Transverse colon (tissue), 4 donors: ENCODE measurements around the gene TBX2. TPM values are rescaled to one million over a fixed set of nuclear protein-coding genes. Genes with fewer than 3 reads are reported as not detected.

Experiments
- DNase-seq: peaks from one replicate; pipeline ENCODE4 v3.0.0-alpha.2; 2019
- H3K27ac ChIP-seq, 4 donors: fragments of 200-600 bp; sonication (generic); 2 replicates each; pipeline ENCODE4 v1.5.1; 2016 to 2018; ENCODE audit warnings: inconsistent platforms in 4 of 4
- H3K27me3 ChIP-seq: fragments of 200-600 bp; sonication (generic); 2 replicates; pipeline ENCODE4 v1.5.1; 2017; ENCODE audit warnings: inconsistent platforms
- H3K36me3 ChIP-seq, 4 donors: fragments of 200-600 bp; sonication (generic); 2 replicates each; pipeline ENCODE4 v1.5.1; 2017 to 2019; ENCODE audit warnings: inconsistent platforms in 4 of 4
- H3K4me1 ChIP-seq, 4 donors: fragments of 200-600 bp; sonication (generic); 2 replicates each; pipeline ENCODE4 v1.5.1; 2017 to 2020; ENCODE audit warnings: inconsistent platforms in 4 of 4
- H3K4me3 ChIP-seq, 4 donors: fragments of 200-600 bp; sonication (generic); 1 replicate in 1 of 4; 2 replicates in 3 of 4; pipeline versions ENCODE4 v1.5.1 to v1.6.1; 2017 to 2019; ENCODE audit warnings: inconsistent platforms in 4 of 4
- H3K9me3 ChIP-seq, 2 donors: fragments of 200-600 bp; sonication (generic); 2 replicates each; pipeline ENCODE4 v1.5.1; 2017 to 2019; ENCODE audit warnings: inconsistent platforms in 2 of 2
- CTCF ChIP-seq, 5 experiments: fragments of 200-600 bp in 3 of 5; fragments of 450-650 bp in 2 of 5; sonication (generic) in 3 of 5; IDR thresholded peaks; 1 replicate in 2 of 5; 2 replicates in 3 of 5; pipeline ENCODE4 v1.5.1; 2016 to 2017; ENCODE audit warnings: antibody characterized with exemption in 5 of 5, inconsistent platforms in 3 of 5, mild to moderate bottlenecking in 2 of 5, moderate library complexity in 1 of 5
- EP300 ChIP-seq: sonication (generic); formaldehyde crosslinking; IDR thresholded peaks from one replicate; pipeline ENCODE4 v1.6.1; 2017; ENCODE audit warnings: antibody characterized with exemption, low read depth
- POLR2A ChIP-seq: fragments of 450-650 bp; IDR thresholded peaks from one replicate; pipeline ENCODE4 v1.6.1; 2016; ENCODE audit warnings: antibody characterized with exemption, mild to moderate bottlenecking, moderate library complexity
- POLR2AphosphoS5 ChIP-seq, 3 donors: sonication (generic); formaldehyde crosslinking; IDR thresholded peaks; one replicate each; pipeline ENCODE4 v1.6.1; 2016; ENCODE audit warnings: antibody characterized with exemption in 3 of 3
- WGBS, 2 donors: methylation state at CpG; one replicate each; pipeline ENCODE4 v1.1.5; 2018; ENCODE audit warnings: low coverage in 1 of 2; 5-methylcytosine and 5-hydroxymethylcytosine counted together
- in situ Hi-C, 4 donors: fragments of 200-750 bp; cut with MboI; loops; one replicate each; pipeline versions ENCODE4 v1.15.0 to v1.15.1; 2017; ENCODE audit warnings: low sequenced_read_pairs in 3 of 4, low pct_ligation_motif_present in 1 of 4, low pct_unique_long_range_greater_than_20kb in 1 of 4
- intact Hi-C: fragments of 100-400 bp; cut with DNase I; formaldehyde crosslinking; loops from one replicate; pipeline ENCODE4 v1.15.1; 2023; ENCODE audit warnings: low total_unique reads
- total RNA-seq, 4 donors: library from RNA; depleted of rRNA; stranded (reverse); fragments of >200 nt; gene quantifications; one replicate each; pipeline ENCODE4 v1.1.0, GENCODE V29; 2016

TBX2 gene
- total RNA-seq, 4 donors from 2014 or later: 2.6 to 13.5 (median 8.7) TPM

- WGBS, 2 donors: 9% methylated on average over 22 of the region's 63 CpGs; no CpG with 5 or more reads in 1 of the 2 donors
- in situ Hi-C loops: loop anchor here (25.0 kb wide), 5 partner anchors 159 to 684 kb away; no protein-coding TSS in a partner anchor
- H3K4me3 ChIP-seq: peak overlapping the region in 2 of 4 donors; percentile 20 to 54
Measured at GRCh38 chr17:61395983-61396585, 3.6 kb upstream of the TBX2 start.

DNA sequence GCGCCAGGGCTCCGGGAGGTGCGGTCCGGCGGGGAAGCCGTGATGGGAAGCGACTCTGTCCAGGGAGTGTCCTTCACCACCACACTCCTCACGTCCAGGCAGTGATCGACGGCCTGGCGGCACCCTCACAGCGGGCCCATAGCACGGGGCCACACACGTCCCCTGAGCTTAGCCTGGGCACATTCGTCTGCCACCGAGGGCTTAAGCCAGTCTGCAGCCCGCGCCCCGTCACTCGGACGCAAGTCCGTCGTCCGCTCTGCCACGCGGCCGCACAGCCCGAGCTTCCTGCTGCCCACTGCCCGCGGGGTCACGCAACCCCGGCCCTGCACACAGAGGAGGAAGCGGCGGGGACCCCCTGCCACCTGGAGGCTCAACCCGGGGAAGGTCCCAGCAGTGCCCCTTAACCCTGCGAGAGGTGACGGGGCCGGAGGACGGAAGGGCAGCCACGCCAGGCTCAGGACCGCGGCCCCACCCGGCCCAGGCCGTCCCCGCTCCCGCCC is 3.0 kb upstream of the TBX2 start:
- H3K4me3 ChIP-seq: peak overlapping the region in 2 of 4 donors; percentile 20 to 54
- H3K36me3 ChIP-seq: no peaks in the 10 kb centered on the region
- intact Hi-C loops: no loop called here
- no peak for DNase-seq
- H3K27me3 ChIP-seq: peaks cover 64% of the 10 kb centered on the region
- 12% methylated on average over 39 of the region's 46 CpGs; no CpG with 5 or more reads in 1 of the 2 donors for WGBS, 2 donors
- H3K4me1 ChIP-seq: peaks cover 11 to 43% (median 31%) of the 10 kb centered on the region in 4 donors
- no peaks in the 10 kb centered on the region for H3K9me3 ChIP-seq
- H3K27ac ChIP-seq: peak overlapping the region; percentile 53 to 78 (median 75)
- in situ Hi-C loops: loop anchor here (25.0 kb wide), 5 partner anchors 159 to 684 kb away; no protein-coding TSS in a partner anchor
- no peak for TF ChIP-seq CTCF (IDR thresholded peaks at IDR 0.05)
- no peak for TF ChIP-seq EP300
- no peak for TF ChIP-seq POLR2A
- TF ChIP-seq POLR2AphosphoS5 (IDR thresholded peaks at IDR 0.05): no peak

More at GRCh38 chr17:61395983-61396585, 3.6 kb upstream of the TBX2 start:
- no peak for DNase-seq
- TF ChIP-seq CTCF (IDR thresholded peaks at IDR 0.05) (no peak), EP300 (no peak), POLR2AphosphoS5 (IDR thresholded peaks at IDR 0.05) (no peak), POLR2A (no peak)
- H3K27me3 ChIP-seq: peaks cover 59% of the 10 kb centered on the region
- peaks cover 11 to 43% (median 31%) of the 10 kb centered on the region in 4 donors for H3K4me1 ChIP-seq
- no peaks in the 10 kb centered on the region for H3K9me3 ChIP-seq
- H3K27ac ChIP-seq: peak overlapping the region; percentile 53 to 78 (median 75)
- intact Hi-C loops: no loop called here
- H3K36me3 ChIP-seq: no peaks in the 10 kb centered on the region

DNA sequence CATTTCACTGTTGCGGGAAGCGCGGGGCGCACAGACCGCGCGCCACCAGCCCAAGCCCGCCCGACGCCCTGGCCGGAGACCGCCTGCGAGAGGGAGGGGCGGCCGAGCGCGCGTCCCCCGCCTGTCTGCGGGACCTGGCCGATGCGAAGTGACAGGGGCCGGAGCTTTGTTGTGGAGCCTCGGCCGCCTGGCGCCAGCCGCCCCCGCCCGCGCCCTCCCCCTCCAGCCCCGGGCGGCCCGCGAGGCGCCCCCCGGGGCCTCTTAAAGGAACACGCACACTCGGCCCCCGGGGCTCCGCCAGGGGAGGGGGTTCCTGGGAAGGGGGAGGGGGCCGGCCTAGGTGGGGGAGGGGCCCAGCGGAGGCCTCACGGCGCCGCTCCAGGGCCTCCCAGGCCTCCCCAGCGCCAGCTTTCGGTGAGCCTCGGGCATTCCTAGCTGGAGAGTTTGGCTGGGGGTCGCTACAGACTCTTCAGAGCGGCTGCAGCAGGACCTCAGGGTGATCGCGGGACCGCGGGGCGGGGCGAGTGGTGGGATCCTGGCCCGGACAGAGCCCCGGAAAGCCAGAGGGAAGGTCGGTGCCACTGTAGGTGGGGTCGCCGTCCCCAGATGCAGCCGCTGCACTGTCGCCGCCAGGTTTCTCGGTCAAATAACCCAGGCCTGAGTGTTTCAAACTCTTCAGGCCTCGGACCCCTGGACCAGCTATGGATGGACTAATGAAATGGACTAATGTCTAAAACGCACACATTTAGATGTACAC is 2.4 kb upstream of the TBX2 start:
- peaks cover 11 to 43% (median 31%) of the 10 kb centered on the region in 4 donors for H3K4me1 ChIP-seq
- no peaks in the 10 kb centered on the region for H3K9me3 ChIP-seq
- TF ChIP-seq POLR2AphosphoS5 (IDR thresholded peaks at IDR 0.05): no peak
- no peak for TF ChIP-seq POLR2A
- TF ChIP-seq CTCF (IDR thresholded peaks at IDR 0.05): no peak
- no peak for TF ChIP-seq EP300
- in situ Hi-C loops (loop anchor here (25.0 kb wide), 5 partner anchors 160 to 685 kb away; no protein-coding TSS in a partner anchor), intact Hi-C loops (no loop called here)
- peaks cover 71% of the 10 kb centered on the region for H3K27me3 ChIP-seq
- DNase-seq: no peak
- peak overlapping the region in 2 of 4 donors; percentile 20 to 54 for H3K4me3 ChIP-seq
- peak overlapping the region; percentile 53 to 78 (median 75) for H3K27ac ChIP-seq
- no peaks in the 10 kb centered on the region for H3K36me3 ChIP-seq
- WGBS, 2 donors: 5% methylated on average over 48 of the region's 67 CpGs; no CpG with 5 or more reads in 1 of the 2 donors

- in situ Hi-C loops (loop anchor here (25.0 kb wide), 5 partner anchors 161 to 686 kb away; no protein-coding TSS in a partner anchor), intact Hi-C loops (no loop called here)
- peaks cover 85% of the 10 kb centered on the region for H3K27me3 ChIP-seq
- DNase-seq: no peak
- peaks cover 11 to 47% (median 37%) of the 10 kb centered on the region in 4 donors for H3K4me1 ChIP-seq
- H3K9me3 ChIP-seq: no peaks in the 10 kb centered on the region
- H3K4me3 ChIP-seq: peak overlapping the region; percentile 11 to 54 (median 30)
- peak overlapping the region; percentile 53 to 78 (median 75) for H3K27ac ChIP-seq
- TF ChIP-seq EP300 (no peak), CTCF (IDR thresholded peaks at IDR 0.05) (no peak), POLR2A (no peak), POLR2AphosphoS5 (IDR thresholded peaks at IDR 0.05) (no peak)
- 11 to 17% methylated on average over 9 to 24 of the region's 34 CpGs for WGBS, 2 donors
- H3K36me3 ChIP-seq: no peaks in the 10 kb centered on the region
Measured at GRCh38 chr17:61398721-61399130, 917 bp upstream of the TBX2 start.
